ENCODE results near the gene PLBD2.

DNA sequence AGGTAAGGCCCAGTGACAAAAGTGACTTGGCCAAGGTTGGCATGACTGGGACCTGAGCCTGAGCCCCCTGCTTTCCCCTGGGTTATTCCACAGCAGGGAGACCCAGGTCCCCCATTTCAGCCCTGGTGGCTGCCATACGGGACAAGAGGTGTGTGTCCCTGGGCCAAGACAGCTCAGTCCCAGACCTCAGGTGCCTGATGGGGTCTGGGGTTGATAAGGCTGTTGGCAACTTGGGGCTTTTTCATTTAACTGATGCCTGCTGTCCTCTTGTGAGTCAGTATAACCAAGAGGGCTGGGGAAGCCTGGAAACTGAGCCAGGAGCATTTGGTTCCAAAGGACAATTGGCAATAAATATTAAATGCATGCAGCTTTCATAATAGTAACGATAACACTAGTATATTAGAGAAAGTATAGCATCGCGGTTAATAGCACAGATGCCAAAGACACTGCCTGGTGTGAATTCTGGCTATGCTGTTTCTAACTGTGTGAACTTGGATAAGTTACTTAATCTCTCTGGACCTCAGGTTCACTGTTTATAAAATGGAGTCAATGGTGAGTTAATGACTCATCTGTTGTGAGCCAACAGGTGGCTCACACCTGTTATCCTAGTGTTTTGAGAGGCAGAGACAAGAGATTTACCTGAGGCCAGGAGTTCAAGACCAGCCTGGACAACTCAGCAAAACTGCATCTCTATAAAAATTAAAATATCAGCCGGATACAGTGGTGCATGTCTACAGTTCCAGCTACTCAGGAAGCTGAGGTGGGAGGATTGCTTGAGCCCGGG lies 64.7 kb downstream of the PLBD2 start:
- TF ChIP-seq CHD1 (IDR thresholded peaks at IDR 0.05; ENCODE audit: low read length) = no peak
- TF ChIP-seq, protein P1, sequence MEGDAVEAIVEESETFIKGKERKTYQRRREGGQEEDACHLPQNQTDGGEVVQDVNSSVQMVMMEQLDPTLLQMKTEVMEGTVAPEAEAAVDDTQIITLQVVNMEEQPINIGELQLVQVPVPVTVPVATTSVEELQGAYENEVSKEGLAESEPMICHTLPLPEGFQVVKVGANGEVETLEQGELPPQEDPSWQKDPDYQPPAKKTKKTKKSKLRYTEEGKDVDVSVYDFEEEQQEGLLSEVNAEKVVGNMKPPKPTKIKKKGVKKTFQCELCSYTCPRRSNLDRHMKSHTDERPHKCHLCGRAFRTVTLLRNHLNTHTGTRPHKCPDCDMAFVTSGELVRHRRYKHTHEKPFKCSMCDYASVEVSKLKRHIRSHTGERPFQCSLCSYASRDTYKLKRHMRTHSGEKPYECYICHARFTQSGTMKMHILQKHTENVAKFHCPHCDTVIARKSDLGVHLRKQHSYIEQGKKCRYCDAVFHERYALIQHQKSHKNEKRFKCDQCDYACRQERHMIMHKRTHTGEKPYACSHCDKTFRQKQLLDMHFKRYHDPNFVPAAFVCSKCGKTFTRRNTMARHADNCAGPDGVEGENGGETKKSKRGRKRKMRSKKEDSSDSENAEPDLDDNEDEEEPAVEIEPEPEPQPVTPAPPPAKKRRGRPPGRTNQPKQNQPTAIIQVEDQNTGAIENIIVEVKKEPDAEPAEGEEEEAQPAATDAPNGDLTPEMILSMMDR (IDR thresholded peaks at IDR 0.05 in 2 of 3, conservative IDR thresholded peaks at IDR 0.05 in 1 of 3; ENCODE audit: insufficient read depth in 2 of 3, low read depth in 1 of 3, low read length in 3 of 3) = no peak

All from K562 (cell line).